ENCODE results near the gene TMEM45B. TPM values are rescaled to one million over a fixed set of nuclear protein-coding genes. Genes with fewer than 3 reads are reported as not detected.

Gene TMEM45B
- total RNA-seq (2016; rRNA removed; fragmentation: Illumina TruSeq; extraction: Trizol) (17.3 and 29.1 TPM in 2 replicates), polyA plus RNA-seq (2011; rRNA removed) (181 and 248 TPM in 2 replicates), polyA minus RNA-seq (2011; rRNA and poly(A)+ RNA removed; ENCODE audit: low replicate concordance) (18.8 and 244 TPM in 2 replicates), Bru-seq, nascent RNA (percentile 80 among the genes with signal in this experiment), BruChase-seq, experiment 1, labeled RNA remaining after a 6-hour chase (percentile 68 among the genes with signal in this experiment), BruChase-seq, experiment 2, labeled RNA remaining after a 2-hour chase (percentile 74 among the genes with signal in this experiment)
- total RNA-seq (2016; cell fraction: cytosol; rRNA removed; fragmentation: Illumina TruSeq; extraction: Trizol; ENCODE audit: low read depth) = 4.8 and 5.2 TPM in 2 replicates
- 17.2 and 31.3 TPM in 2 replicates for total RNA-seq (2016; cell fraction: insoluble cytoplasmic fraction; rRNA removed; fragmentation: Illumina TruSeq; extraction: Trizol)
- 8.3 and 11.1 TPM in 2 replicates for total RNA-seq (2016; cell fraction: membrane; rRNA removed; fragmentation: Illumina TruSeq; extraction: Trizol)
- total RNA-seq (2016; cell fraction: nucleus; rRNA removed; fragmentation: Illumina TruSeq; extraction: Trizol) = 26.2 and 28.6 TPM in 2 replicates
- 203 and 223 TPM in 2 replicates for polyA plus RNA-seq (2011; cell fraction: cytosol; rRNA removed)
- 104 and 141 TPM in 2 replicates for polyA plus RNA-seq (2011; cell fraction: nucleus; rRNA removed)
- 166 and 200 TPM in 2 replicates for polyA plus RNA-seq (2012)
- polyA plus RNA-seq (2016; cell fraction: cytosol; fragmentation: Illumina TruSeq; extraction: Trizol; ENCODE audit: low read depth) = 5.1 and 7.6 TPM in 2 replicates
- 13.8 and 13.9 TPM in 2 replicates for polyA plus RNA-seq (2016; cell fraction: insoluble cytoplasmic fraction; fragmentation: Illumina TruSeq; extraction: Trizol; ENCODE audit: low read depth)
- polyA plus RNA-seq (2016; cell fraction: membrane; fragmentation: Illumina TruSeq; extraction: Trizol; ENCODE audit: low read depth) = 7.9 and 8.9 TPM in 2 replicates
- polyA plus RNA-seq (2016; cell fraction: nucleus; fragmentation: Illumina TruSeq; extraction: Trizol; ENCODE audit: insufficient read depth, low read depth) = 45.8 and 46.5 TPM in 2 replicates
- polyA minus RNA-seq (2011; cell fraction: cytosol; rRNA and poly(A)+ RNA removed) = 39.7 and 62.5 TPM in 2 replicates
- 45.2 and 49.5 TPM in 2 replicates for polyA minus RNA-seq (2011; cell fraction: nucleus; rRNA and poly(A)+ RNA removed)
- long read RNA-seq, experiment 1, transcript TMEM45B-201 (6 exons, 2,234 nt) = major isoform, 80 of 115 reads
- long read RNA-seq, experiment 1, partial matches to known transcripts = 19 of 115 reads
- long read RNA-seq, experiment 1, other reads (novel, unspliced or antisense) = 16 of 115 reads
- long read RNA-seq, experiment 2, transcript TMEM45B-201 (6 exons, 2,234 nt) = major isoform, 53 of 145 reads
- long read RNA-seq, experiment 2, partial matches to known transcripts = 39 of 145 reads
- long read RNA-seq, experiment 2, other reads (novel, unspliced or antisense) = 53 of 145 reads

DNA sequence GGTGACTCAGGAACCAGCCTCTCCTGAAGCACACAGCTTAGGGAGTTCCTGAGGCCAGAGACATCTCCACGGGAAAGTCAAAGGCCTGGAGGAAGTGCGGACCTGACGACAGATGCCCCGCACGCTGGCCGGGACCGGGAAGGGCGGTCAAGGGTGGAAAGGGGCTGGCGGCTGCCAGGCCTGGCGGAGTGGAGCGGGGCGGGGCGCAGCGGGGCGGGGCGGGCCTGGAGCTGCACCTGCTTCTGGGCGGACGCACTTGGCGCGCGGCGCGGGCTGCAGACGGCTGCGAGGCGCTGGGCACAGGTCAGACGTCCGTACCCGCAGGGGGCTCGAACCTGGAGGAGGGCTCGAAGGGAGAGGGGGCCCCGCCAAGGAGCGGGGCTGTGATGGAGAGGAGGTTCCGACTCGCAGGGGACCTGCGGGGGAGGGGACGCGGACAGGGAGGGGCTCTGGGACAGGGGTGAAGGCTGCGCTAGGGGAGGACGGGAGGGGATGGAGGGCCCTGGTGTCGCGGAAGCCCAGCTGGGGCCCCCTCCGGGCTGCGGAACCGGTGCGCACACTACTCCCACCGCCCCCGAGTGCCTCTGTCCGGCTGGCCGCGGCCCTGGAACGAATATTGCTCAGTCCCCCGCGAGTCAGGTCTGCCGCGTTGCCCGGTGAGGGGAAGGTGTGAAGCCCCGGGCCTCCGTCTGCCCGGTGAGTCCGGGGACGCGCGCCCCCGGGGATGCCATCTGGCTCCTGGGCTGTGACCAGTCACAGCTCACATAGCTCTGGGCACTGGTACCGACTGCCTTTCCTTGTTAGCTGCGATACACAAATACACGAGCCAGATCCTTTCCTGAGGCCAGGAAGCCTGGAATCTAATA is at the start of gene TMEM45B:
Gene TMEM45B (plus strand): TSS at position 253 of the 866 bp plus-strand sequence. CDS start 36,635 bp downstream, outside the sequence.
- ChIA-PET CTCF (ENCODE audit: low intra/inter-chr PET ratio, low total read pairs) (no interaction called here), POLR2A (interaction anchor here (0.7 to 3.4 kb wide), 10 partner anchors 8 to 330 kb away, joined by 3 to 29 read pairs (median 5); partner anchors contain the start of gene PRDM10)
- peak within 1 kb of the TSS; percentile 77 for H3K4me2 ChIP-seq (ENCODE audit: low read depth, low read length)
- H3K36me3 ChIP-seq (replicated peaks in 1 of 2; ENCODE audit: control insufficient read depth in 1 of 2, insufficient read depth in 2 of 2, low read length in 2 of 2) = no peaks in the 10 kb centered on the region; a peak in 1 of 5 replicates
- H3K4me1 ChIP-seq (ENCODE audit: insufficient read depth, low read length) = peaks cover 72% of the 10 kb centered on the region
- FAIRE-seq (no peak), ATAC-seq (peak; percentile 90), DNase-seq (ENCODE audit: low spot score) (no peak)
- no peaks in the 10 kb centered on the region for H4K20me1 ChIP-seq (ENCODE audit: insufficient read depth, low read length)
- WGBS (ENCODE audit: low lambda C conversion rate) = 0% methylated on average over 22 of the region's 68 CpGs
- H3K79me2 ChIP-seq (ENCODE audit: insufficient read depth, low read length) = peaks cover 44% of the 10 kb centered on the region
- intact Hi-C loops (cut with micrococcal nuclease; ENCODE audit: unreplicated experiment) = no loop called here
- BruUV-seq (replicated peaks) = TSS peak; percentile 47
- H3K4me3 ChIP-seq (replicated peaks in 1 of 3; ENCODE audit: insufficient read depth in 1 of 3, low read depth in 2 of 3, low read length in 3 of 3) = peak within 1 kb of the TSS; percentile 71 to 84 (median 83)
- peak within 1 kb of the TSS; percentile 51 for H3K27ac ChIP-seq (ENCODE audit: extremely low read length, insufficient read depth, low read length)
- H3K27me3 ChIP-seq (ENCODE audit: control insufficient read depth in 1 of 2, insufficient read depth in 2 of 2, low read length in 2 of 2) = no peaks in the 10 kb centered on the region
- H3K9ac ChIP-seq (ENCODE audit: insufficient read depth, low read depth, low read length) = peak within 1 kb of the TSS; percentile 73
- no peak within 1 kb of the TSS for H2AFZ ChIP-seq (ENCODE audit: low read length)
- in situ Hi-C loops (cut with HindIII; ENCODE audit: extremely low pct_ligation_motif_present, low pct_unique_long_range_greater_than_20kb) = no loop called here
- H3K9me3 ChIP-seq (ENCODE audit: low read length) = no peaks in the 10 kb centered on the region
- TF ChIP-seq, protein P1, sequence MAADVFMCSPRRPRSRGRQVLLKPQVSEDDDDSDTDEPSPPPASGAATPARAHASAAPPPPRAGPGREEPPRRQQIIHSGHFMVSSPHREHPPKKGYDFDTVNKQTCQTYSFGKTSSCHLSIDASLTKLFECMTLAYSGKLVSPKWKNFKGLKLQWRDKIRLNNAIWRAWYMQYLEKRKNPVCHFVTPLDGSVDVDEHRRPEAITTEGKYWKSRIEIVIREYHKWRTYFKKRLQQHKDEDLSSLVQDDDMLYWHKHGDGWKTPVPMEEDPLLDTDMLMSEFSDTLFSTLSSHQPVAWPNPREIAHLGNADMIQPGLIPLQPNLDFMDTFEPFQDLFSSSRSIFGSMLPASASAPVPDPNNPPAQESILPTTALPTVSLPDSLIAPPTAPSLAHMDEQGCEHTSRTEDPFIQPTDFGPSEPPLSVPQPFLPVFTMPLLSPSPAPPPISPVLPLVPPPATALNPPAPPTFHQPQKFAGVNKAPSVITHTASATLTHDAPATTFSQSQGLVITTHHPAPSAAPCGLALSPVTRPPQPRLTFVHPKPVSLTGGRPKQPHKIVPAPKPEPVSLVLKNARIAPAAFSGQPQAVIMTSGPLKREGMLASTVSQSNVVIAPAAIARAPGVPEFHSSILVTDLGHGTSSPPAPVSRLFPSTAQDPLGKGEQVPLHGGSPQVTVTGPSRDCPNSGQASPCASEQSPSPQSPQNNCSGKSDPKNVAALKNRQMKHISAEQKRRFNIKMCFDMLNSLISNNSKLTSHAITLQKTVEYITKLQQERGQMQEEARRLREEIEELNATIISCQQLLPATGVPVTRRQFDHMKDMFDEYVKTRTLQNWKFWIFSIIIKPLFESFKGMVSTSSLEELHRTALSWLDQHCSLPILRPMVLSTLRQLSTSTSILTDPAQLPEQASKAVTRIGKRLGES (CRISPR knock-in tag; IDR thresholded peaks at IDR 0.05; ENCODE audit: borderline replicate concordance) = no peak
- 0 out of 2 replicates have a peak, but pooled peaks have one; percentile 6 for TF ChIP-seq ZNF317 (CRISPR knock-in tag; IDR thresholded peaks at IDR 0.05)
- no peak for TF ChIP-seq FLYWCH1 (CRISPR knock-in tag; IDR thresholded peaks at IDR 0.05)
- TF ChIP-seq, protein P2, sequence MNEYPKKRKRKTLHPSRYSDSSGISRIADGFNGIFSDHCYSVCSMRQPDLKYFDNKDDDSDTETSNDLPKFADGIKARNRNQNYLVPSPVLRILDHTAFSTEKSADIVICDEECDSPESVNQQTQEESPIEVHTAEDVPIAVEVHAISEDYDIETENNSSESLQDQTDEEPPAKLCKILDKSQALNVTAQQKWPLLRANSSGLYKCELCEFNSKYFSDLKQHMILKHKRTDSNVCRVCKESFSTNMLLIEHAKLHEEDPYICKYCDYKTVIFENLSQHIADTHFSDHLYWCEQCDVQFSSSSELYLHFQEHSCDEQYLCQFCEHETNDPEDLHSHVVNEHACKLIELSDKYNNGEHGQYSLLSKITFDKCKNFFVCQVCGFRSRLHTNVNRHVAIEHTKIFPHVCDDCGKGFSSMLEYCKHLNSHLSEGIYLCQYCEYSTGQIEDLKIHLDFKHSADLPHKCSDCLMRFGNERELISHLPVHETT (CRISPR knock-in tag; conservative IDR thresholded peaks at IDR 0.05) = 0 out of 2 replicates have a peak, but pooled peaks have one; percentile 44
- no peak for TF ChIP-seq NFATC3 (CRISPR knock-in tag; IDR thresholded peaks at IDR 0.05)
- TF ChIP-seq SYNCRIP (IDR thresholded peaks at IDR 0.05; ENCODE audit: insufficient read depth, low read depth, low read length) = no peak
- no peak for TF ChIP-seq ARNT2 (CRISPR knock-in tag; IDR thresholded peaks at IDR 0.05; ENCODE audit: low read depth)
